Measurements from ENCODE around the gene PRKCQ.

DNA sequence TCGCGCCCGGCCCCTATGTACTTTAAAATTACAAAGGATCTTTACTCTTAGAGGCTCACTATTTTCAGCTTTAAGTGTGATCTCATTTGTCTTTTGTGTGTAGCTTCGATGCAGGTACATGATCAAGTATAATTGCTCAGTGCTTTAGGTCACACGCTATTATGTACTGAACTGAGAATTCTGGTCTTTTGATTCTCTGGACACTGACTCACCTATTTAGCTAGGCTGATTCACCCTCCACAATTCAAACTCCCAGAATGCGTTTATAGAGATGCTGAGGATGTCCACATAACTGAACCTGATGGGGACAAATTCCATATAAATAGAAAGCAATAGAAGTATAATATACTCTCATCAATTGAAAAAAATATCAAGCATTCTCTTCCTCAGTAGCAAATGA is 57.8 kb downstream of the PRKCQ start:
- TF ChIP-seq, protein P1, sequence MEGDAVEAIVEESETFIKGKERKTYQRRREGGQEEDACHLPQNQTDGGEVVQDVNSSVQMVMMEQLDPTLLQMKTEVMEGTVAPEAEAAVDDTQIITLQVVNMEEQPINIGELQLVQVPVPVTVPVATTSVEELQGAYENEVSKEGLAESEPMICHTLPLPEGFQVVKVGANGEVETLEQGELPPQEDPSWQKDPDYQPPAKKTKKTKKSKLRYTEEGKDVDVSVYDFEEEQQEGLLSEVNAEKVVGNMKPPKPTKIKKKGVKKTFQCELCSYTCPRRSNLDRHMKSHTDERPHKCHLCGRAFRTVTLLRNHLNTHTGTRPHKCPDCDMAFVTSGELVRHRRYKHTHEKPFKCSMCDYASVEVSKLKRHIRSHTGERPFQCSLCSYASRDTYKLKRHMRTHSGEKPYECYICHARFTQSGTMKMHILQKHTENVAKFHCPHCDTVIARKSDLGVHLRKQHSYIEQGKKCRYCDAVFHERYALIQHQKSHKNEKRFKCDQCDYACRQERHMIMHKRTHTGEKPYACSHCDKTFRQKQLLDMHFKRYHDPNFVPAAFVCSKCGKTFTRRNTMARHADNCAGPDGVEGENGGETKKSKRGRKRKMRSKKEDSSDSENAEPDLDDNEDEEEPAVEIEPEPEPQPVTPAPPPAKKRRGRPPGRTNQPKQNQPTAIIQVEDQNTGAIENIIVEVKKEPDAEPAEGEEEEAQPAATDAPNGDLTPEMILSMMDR (IDR thresholded peaks at IDR 0.05; ENCODE audit: borderline replicate concordance, extremely low read depth, low read length, poor library complexity, severe bottlenecking), result no peak
- TF ChIP-seq EZH2 (IDR thresholded peaks at IDR 0.05; ENCODE audit: borderline replicate concordance, low read depth, low read length, severe bottlenecking), result no peak
